Tibial nerve (tissue), 4 donors: ENCODE measurements around the gene ASTN2.

Experiments used
- CTCF ChIP-seq, 5 experiments: fragments of 200-600 bp in 3 of 5; fragments of 450-650 bp in 2 of 5; sonication (generic) in 3 of 5; IDR thresholded peaks; one replicate each; pipeline ENCODE4 v1.5.1; 2016 to 2019; ENCODE audit warnings: antibody characterized with exemption in 5 of 5, mild to moderate bottlenecking in 3 of 5, moderate library complexity in 2 of 5
- EP300 ChIP-seq, 2 donors: sonication (generic); formaldehyde crosslinking; IDR thresholded peaks; one replicate each; pipeline ENCODE4 v1.6.1; 2017; ENCODE audit warnings: antibody characterized with exemption in 2 of 2, mild to moderate bottlenecking in 1 of 2
- POLR2A ChIP-seq, 2 donors: fragments of 450-650 bp; IDR thresholded peaks; one replicate each; pipeline ENCODE4 v1.6.1; 2017; ENCODE audit warnings: antibody characterized with exemption in 2 of 2, mild to moderate bottlenecking in 2 of 2, moderate library complexity in 2 of 2

GRCh38 chr9:117414906-117415331 lies at the start of gene ASTN2:
- TF ChIP-seq CTCF (IDR thresholded peaks at IDR 0.05) = no peak
- no peak for TF ChIP-seq EP300 (IDR thresholded peaks at IDR 0.05)
- no peak for TF ChIP-seq POLR2A (IDR thresholded peaks at IDR 0.05)
